GM18519 (cell line): ENCODE measurements around the gene SHFL.

ENCODE experiments used
- ATAC-seq: cut with Tn5 transposase; IDR thresholded peaks from one replicate; pipeline ENCODE4 v1.9.1; 2021; ENCODE audit warnings: mild to moderate bottlenecking, moderate library complexity; ENCODE audit not compliant: unreplicated experiment, low FRiP score

Gene SHFL

DNA sequence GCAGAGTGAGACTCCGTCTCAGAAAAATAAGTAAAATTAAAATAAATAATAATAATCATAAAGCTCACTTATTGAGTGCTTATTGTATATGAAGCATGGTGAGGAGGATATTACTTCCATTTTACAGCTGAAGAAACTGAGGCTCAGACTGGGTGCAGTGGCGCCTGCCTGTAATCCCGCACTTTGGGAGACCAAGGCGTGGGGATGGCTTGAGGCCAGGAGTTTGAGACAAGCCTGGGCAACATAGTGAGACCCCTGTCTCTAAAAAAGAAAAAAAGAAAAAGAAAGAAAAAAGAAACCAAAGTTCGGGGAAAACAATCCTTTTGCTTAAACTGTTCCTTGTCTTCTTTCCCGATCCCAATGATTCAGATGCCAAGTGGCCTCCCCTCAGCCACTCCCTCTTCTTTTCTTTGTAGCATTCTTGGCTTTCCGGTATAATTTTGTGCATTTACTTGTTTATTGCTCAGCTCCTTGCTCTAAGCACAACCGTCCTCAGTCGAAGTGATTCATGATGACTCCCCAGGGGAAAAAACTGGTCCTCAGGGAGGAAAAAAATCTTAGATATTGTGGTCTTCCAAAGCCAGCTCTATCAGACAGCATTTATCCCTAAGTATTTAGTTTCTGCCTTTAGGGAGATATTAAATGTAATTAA lies 34.5 kb downstream of the SHFL start:
- ATAC-seq = no peak

GRCh38 chr19:10122045-10122444 lies 35.9 kb downstream of the SHFL start:
- no peak for ATAC-seq

GRCh38 chr19:10124429-10124828 lies 38.3 kb downstream of the SHFL start:
- ATAC-seq = no peak

DNA sequence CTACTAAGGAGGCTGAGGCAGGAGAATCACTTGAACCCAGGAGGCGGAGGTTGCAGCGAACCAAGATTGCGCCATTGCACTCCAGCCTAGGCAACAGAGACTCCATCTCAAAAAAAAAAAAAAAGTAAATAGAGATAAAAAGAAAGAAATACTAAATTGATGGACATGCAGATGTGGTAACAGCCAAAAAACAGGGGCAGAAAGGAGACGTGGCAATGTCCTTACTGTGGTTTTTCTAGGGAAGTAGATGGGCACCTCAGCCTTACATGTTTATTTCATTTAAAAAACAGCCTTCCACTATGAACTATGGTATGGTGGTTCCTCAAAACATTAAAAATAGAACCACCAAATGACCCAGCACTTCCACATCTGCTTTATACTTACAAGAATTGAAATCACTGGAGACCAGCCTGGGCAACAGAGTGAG lies 40.1 kb downstream of the SHFL start:
- no peak for ATAC-seq

GRCh38 chr19:10132905-10133304 lies 46.8 kb downstream of the SHFL start:
- no peak for ATAC-seq

- ATAC-seq = no peak
Measured at GRCh38 chr19:10133596-10133995, 47.5 kb downstream of the SHFL start.

- ATAC-seq = no peak
Measured at GRCh38 chr19:10134040-10134439, 47.9 kb downstream of the SHFL start.

DNA sequence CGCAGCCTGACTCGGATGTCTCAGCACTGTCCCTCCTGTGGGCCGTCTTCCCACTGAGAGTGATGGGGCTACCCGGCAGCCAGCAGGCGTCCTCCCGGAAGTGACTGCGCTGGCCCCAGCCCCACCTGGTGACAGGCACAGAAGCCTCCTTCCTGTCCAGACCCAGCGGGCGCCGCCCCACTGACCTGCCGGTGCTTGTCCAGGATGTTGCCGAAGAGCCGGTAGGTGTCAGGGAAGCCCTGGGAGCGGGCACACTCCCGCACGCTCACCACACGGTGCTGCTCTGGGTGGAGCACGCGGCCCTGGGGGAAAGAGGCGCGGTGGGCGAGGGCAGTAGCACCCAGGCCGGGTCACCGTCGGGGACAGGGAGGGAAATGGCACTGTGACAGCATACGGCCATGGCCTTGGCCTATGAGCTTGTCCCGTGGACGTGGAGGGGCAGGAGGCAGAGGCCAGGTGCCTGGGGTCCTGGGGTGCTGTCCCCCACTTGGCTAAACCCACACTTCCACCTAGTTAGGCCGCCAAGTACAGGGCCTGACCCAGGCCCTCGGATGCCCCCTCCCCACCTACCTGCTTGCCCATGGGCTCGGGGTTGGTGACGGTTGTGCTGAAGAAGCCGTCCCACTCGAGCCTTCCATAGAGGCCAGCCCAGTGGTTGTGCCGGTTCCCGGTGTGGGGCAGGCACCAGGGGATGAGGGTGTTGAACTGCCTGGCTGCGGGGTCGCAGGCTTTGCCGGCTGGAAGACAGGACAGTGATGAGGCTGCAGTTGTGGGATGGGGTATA lies 49.6 kb downstream of the SHFL start:
- no peak for ATAC-seq

DNA sequence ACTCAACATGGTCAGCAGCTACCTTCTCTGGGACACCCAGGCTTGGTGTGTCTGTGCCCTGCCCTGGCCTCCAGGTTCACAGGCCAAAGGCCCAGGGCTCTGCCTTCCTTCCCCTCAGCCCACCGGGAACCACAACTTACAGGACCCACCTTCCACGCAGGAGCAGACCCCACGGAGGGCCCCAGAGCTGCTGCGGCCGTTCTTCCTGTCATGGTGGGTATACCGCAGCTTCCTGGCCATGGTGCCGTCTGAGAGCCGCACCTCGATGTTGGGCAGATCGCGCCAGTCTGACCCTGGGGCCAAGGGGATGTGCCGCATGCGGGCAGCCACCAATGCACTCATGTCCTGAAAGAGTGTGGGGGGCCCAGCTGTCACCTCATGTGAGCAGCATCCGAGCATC lies 50.8 kb downstream of the SHFL start:
- no peak for ATAC-seq

DNA sequence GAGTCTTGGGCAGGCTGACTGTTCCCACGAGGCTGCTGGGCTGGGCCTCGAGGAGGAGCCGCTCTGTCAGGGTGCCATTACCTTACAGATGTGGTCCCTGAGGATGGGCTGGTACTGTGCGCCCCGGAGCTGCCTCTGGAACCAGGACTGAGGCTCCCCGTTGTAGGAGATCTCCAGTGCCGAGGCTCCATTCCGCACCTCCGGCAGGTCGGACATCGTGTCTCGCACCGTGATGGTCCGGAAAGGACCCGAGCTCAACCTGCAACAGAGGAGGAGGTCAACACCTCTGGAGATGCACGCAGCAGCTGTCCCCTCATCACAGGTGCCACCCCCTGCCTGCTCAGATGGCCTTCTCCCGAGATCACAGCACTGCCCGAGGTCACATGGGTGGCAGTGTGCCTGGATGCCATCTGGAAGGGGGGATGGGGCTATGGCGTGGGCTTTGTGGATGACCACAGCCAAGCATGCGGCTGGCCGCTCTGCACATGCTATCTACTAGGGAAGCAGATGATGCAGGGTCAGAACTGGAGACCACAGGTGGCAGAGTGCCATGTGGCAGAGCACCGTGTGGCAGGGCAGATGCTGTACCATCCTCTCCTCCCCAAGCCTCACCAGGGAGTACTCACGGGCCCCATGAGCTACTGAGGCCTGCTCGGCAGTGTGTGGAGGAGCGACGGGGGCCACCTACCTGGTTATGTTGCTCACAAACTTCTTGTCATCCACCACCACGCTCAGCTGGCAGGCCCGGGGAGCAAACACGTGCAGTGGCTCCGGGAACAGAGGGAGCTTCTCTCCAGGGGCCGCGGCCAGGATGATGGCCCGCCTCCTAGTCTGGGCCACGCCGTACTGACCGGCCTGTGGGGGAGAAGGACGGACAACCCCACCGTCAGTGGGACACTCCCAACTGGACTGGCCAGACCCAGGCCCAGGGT lies 51.9 kb downstream of the SHFL start:
- ATAC-seq = no peak

DNA sequence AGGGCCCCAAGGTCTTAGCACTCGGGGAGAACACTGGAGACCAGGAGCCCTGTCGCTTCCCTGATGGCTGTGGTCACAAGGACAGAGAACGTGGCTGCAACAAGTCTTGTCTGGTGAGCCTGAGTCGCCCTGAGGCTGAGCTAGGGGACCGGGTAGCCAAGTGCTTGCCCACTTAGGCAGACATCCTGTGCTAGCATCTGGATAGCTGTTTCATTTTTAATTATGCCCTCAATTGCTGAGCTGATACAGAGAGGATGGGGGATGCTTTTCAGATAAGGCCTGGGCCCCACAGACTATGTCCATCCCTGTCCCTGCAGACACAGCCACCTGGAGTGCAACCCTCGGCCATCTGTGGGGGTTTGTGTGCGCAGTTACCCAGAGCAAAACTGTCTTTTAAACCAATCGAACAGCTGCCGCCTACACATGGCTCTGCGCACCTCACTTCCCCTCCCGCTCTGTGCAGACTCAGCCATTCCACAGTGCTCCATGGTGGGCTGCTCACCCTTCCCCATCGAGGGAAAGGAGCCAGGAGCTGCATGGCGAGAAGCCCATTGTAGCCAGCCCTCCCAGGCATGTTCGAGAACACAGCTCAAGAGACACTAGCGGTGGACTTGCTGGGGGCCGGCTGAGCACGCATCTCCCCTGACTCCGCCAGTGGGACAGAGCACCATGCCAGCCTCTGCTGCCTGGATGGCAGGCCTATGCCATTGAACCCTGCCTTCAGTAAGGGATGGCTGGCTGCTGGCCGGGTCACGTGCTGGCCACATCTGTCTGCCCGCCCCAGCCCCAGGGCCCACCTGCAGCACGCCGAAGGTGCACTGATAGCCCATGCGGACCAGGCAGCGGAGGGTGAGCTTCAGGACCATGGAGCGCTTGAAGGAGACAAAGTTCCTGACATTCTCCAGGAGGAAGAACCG lies 53.0 kb downstream of the SHFL start:
- no peak for ATAC-seq

DNA sequence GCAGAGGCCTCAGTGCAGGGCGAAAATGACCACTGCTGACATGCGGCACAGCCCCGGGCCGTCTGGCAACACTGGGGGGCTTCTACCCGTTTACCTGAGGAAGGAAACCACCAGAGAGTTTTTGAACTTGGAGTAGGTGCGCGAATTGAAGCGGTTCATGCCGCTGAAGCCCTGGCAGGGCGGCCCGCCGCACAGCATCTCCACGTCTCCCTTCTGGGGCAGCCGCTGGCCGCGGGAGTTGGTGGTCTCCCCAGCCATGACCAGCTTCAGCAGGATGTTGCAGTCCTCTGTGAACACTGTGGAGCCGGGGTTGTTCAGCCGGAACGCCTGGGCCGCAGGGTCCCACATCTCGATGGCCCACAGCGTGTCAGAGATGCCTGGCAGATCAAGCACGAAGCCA lies 53.8 kb downstream of the SHFL start:
- ATAC-seq = no peak

DNA sequence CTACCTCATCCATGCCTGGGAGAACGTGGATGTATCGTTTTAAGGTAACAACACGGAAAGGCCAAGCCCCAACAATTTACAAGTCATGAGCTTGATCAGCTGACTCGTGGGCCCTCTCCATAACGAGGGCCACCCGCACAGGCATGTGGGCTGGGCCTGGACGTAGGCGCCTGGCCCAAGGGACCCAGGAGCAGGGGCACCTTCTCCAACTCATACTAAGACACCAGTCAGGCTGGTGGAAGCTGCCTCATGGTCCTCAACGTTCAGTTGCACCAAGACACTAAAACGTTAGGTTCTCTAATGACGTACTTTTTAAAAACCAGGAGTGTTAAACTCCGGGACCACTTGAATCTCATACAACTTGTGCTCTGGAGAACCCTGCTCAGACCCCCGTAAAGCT lies 55.4 kb downstream of the SHFL start:
- ATAC-seq = no peak

- no peak for ATAC-seq
Measured at GRCh38 chr19:10141973-10142372, 55.9 kb downstream of the SHFL start.
